RWPE1 (cell line): ENCODE measurements around the gene AFG1L.
A peak's percentile ranks its signal among the peaks of the same experiment; 100 is the strongest.
"Not testable (repeated sequence)": the region's sequence is repeated elsewhere in the genome, so short reads cannot be mapped to it uniquely, and the experiment has no call there.

Experiments used
- CTCF ChIA-PET: fragments of 350-600 bp; sonication (Branson Sonifier 250); formaldehyde crosslinking; extraction: SDS; loops from one replicate; lab custom pipeline; 2021; lab: Yijun Ruan, JAX
- POLR2A ChIA-PET: fragments of 400-600 bp; formaldehyde crosslinking; extraction: SDS; loops from one replicate; lab custom pipeline; 2020; ENCODE audit warnings: antibody characterized with exemption; ENCODE audit not compliant: low non-redundant PET; lab: Yijun Ruan, JAX
- DNase-seq: peaks from one replicate; pipeline ENCODE4 v3.0.0; 2012; ENCODE audit warnings: low spot score
- H3K27ac ChIP-seq: fragments of 450-650 bp; 2 replicates; pipeline ENCODE4 v1.5.1; 2017
- CTCF ChIP-seq: fragments of 450-650 bp; conservative IDR thresholded peaks from 2 replicates; pipeline ENCODE4 v1.5.1; 2017; ENCODE audit warnings: low read depth, mild to moderate bottlenecking

Gene AFG1L

GRCh38 chr6:108286366-108286765 lies 8.5 kb upstream of the AFG1L start:
- CTCF ChIA-PET, result no interaction called here
- no peak for DNase-seq
- no peak overlapping the region for H3K27ac ChIP-seq
- POLR2A ChIA-PET, result interaction anchor here (0.6 kb wide), 1 partner anchor 37 kb away, joined by 3 read pairs; no protein-coding TSS in a partner anchor
- TF ChIP-seq CTCF, result no peak

- no peak for DNase-seq
- CTCF ChIA-PET, result interaction anchor here (1.2 kb wide), 1 partner anchor 36 kb away, joined by 4 read pairs; no protein-coding TSS in a partner anchor
- POLR2A ChIA-PET, result no interaction called here
- no peak for TF ChIP-seq CTCF
- H3K27ac ChIP-seq, result no peak overlapping the region
Observed at GRCh38 chr6:108287373-108287772, 7.5 kb upstream of the AFG1L start.

- DNase-seq, result no peak
- POLR2A ChIA-PET, result no interaction called here
- TF ChIP-seq CTCF, result no peak
- CTCF ChIA-PET, result no interaction called here
- H3K27ac ChIP-seq, result no peak overlapping the region
Observed at GRCh38 chr6:108288742-108289141, 6.1 kb upstream of the AFG1L start.

- CTCF ChIA-PET, result no interaction called here
- POLR2A ChIA-PET, result no interaction called here
- TF ChIP-seq CTCF, result no peak
- no peak for DNase-seq
- no peak overlapping the region for H3K27ac ChIP-seq
Observed at GRCh38 chr6:108291091-108291490, 3.8 kb upstream of the AFG1L start.

GRCh38 chr6:108292561-108292960 lies 2.3 kb upstream of the AFG1L start:
- POLR2A ChIA-PET, DNase-seq, H3K27ac ChIP-seq: not testable (repeated sequence)
- CTCF ChIA-PET, result interaction anchor here (0.6 kb wide), 2 partner anchors 37 to 470 kb away, joined by 3 read pairs; no protein-coding TSS in a partner anchor

GRCh38 chr6:108293527-108294296 lies 1.1 kb upstream of the AFG1L start:
- CTCF ChIA-PET, result interaction anchor here (0.7 kb wide), 1 partner anchor 38 kb away, joined by 3 read pairs; no protein-coding TSS in a partner anchor
- DNase-seq, result no peak
- no peak for TF ChIP-seq CTCF
- POLR2A ChIA-PET, result no interaction called here
- H3K27ac ChIP-seq, result peak overlapping the region; percentile 94

- DNase-seq, result no peak
- ChIA-PET CTCF (interaction anchor here (0.6 to 0.8 kb wide), 2 partner anchors 41 to 42 kb away, joined by 3 to 4 read pairs; no protein-coding TSS in a partner anchor), POLR2A (no interaction called here)
- no peak for TF ChIP-seq CTCF
- H3K27ac ChIP-seq, result peak overlapping the region; percentile 94
Observed at GRCh38 chr6:108294297-108294726, 542 bp upstream of the AFG1L start.
